Memory B cell (primary cell): ENCODE results near the gene PRKCD.

Experiments
- ATAC-seq: fragments of 150-1000 bp; cut with Tn5 transposase; 2 replicates; pipeline ENCODE4 v1.10.0; 2021; ENCODE audit warnings: low read depth, mild to moderate bottlenecking, moderate library complexity
- DNase-seq, 2 donors: peaks; one replicate each; pipeline ENCODE4 v3.0.0; 2022; ENCODE audit warnings: low spot score in 2 of 2
- H3K27ac Mint-ChIP-seq: one replicate; pipeline ENCODE4 v1.8.0; 2022; ENCODE audit warnings: mild to moderate bottlenecking, moderate library complexity, mixed read lengths
- H3K27me3 Mint-ChIP-seq: one replicate; pipeline ENCODE4 v1.8.0; 2022; ENCODE audit warnings: mixed read lengths
- H3K36me3 Mint-ChIP-seq: one replicate; pipeline ENCODE4 v1.8.0; 2022; ENCODE audit warnings: mild to moderate bottlenecking, mixed read lengths
- H3K4me1 Mint-ChIP-seq: one replicate; pipeline ENCODE4 v1.8.0; 2022; ENCODE audit warnings: mixed read lengths
- H3K4me3 Mint-ChIP-seq: one replicate; pipeline ENCODE4 v1.8.0; 2022; ENCODE audit warnings: mild to moderate bottlenecking, moderate library complexity, mixed read lengths
- H3K9me3 Mint-ChIP-seq: one replicate; pipeline ENCODE4 v1.8.0; 2022; ENCODE audit warnings: mixed read lengths

Gene PRKCD

GRCh38 chr3:53202331-53203015 is 41.5 kb downstream of the PRKCD start:
- no peak overlapping the region for H3K27ac Mint-ChIP-seq
- ATAC-seq = no peak
- H3K27me3 Mint-ChIP-seq = no peaks in the 10 kb centered on the region

GRCh38 chr3:53211706-53212702 is 51.0 kb downstream of the PRKCD start:
- DNase-seq = no peak
- ATAC-seq = no peak
- H3K4me3 Mint-ChIP-seq = no peak overlapping the region
- peaks cover 3% of the 10 kb centered on the region for H3K9me3 Mint-ChIP-seq
- no peaks in the 10 kb centered on the region for H3K4me1 Mint-ChIP-seq
- H3K27me3 Mint-ChIP-seq = no peaks in the 10 kb centered on the region
- peaks cover 8% of the 10 kb centered on the region for H3K36me3 Mint-ChIP-seq
- no peak overlapping the region for H3K27ac Mint-ChIP-seq

More at GRCh38 chr3:53202331-53203015, 41.5 kb downstream of the PRKCD start:
- no peaks in the 10 kb centered on the region for H3K4me1 Mint-ChIP-seq
- peaks cover 6% of the 10 kb centered on the region for H3K36me3 Mint-ChIP-seq
- H3K4me3 Mint-ChIP-seq = no peak overlapping the region
- H3K9me3 Mint-ChIP-seq = no peaks in the 10 kb centered on the region
- peak in 1 of 2 donors; percentile 8 for DNase-seq

GRCh38 chr3:53213276-53213675 is 52.3 kb downstream of the PRKCD start:
- H3K27ac Mint-ChIP-seq = no peak overlapping the region
- ATAC-seq = no peak
- H3K4me3 Mint-ChIP-seq = no peak overlapping the region
- no peak for DNase-seq
- H3K4me1 Mint-ChIP-seq = no peaks in the 10 kb centered on the region
- H3K36me3 Mint-ChIP-seq = peaks cover 4% of the 10 kb centered on the region
- H3K9me3 Mint-ChIP-seq = peaks cover 3% of the 10 kb centered on the region
- no peaks in the 10 kb centered on the region for H3K27me3 Mint-ChIP-seq

GRCh38 chr3:53215816-53216215 is 54.8 kb downstream of the PRKCD start:
- Mint-ChIP-seq H3K4me3 (no peak overlapping the region), H3K9me3 (no peaks in the 10 kb centered on the region), H3K27me3 (no peaks in the 10 kb centered on the region), H3K36me3 (peaks cover 1% of the 10 kb centered on the region), H3K27ac (no peak overlapping the region), H3K4me1 (no peaks in the 10 kb centered on the region)
- no peak for DNase-seq
- ATAC-seq = no peak

- no peak overlapping the region for H3K27ac Mint-ChIP-seq
- H3K4me1 Mint-ChIP-seq = no peaks in the 10 kb centered on the region
- DNase-seq (no peak), ATAC-seq (no peak)
- H3K9me3 Mint-ChIP-seq = no peaks in the 10 kb centered on the region
- H3K27me3 Mint-ChIP-seq = no peaks in the 10 kb centered on the region
- H3K36me3 Mint-ChIP-seq = peaks cover 3% of the 10 kb centered on the region
- no peak overlapping the region for H3K4me3 Mint-ChIP-seq
These were observed 55.7 kb downstream of the PRKCD start for GRCh38 chr3:53216723-53217122.

- no peaks in the 10 kb centered on the region for H3K4me1 Mint-ChIP-seq
- no peak overlapping the region for H3K27ac Mint-ChIP-seq
- H3K9me3 Mint-ChIP-seq = no peaks in the 10 kb centered on the region
- DNase-seq (no peak), ATAC-seq (no peak)
- no peak overlapping the region for H3K4me3 Mint-ChIP-seq
- peaks cover 3% of the 10 kb centered on the region for H3K36me3 Mint-ChIP-seq
- H3K27me3 Mint-ChIP-seq = no peaks in the 10 kb centered on the region
These were observed 56.2 kb downstream of the PRKCD start for GRCh38 chr3:53217175-53217574.

GRCh38 chr3:53218131-53218530 is 57.1 kb downstream of the PRKCD start:
- ATAC-seq (no peak), DNase-seq (no peak)
- Mint-ChIP-seq H3K9me3 (no peaks in the 10 kb centered on the region), H3K4me3 (no peak overlapping the region), H3K36me3 (peaks cover 3% of the 10 kb centered on the region), H3K27ac (no peak overlapping the region), H3K4me1 (no peaks in the 10 kb centered on the region), H3K27me3 (no peaks in the 10 kb centered on the region)

- H3K27ac Mint-ChIP-seq = no peak overlapping the region
- no peaks in the 10 kb centered on the region for H3K27me3 Mint-ChIP-seq
- DNase-seq = peak; percentile 69 to 76
- no peak overlapping the region for H3K4me3 Mint-ChIP-seq
- H3K36me3 Mint-ChIP-seq = peaks cover 8% of the 10 kb centered on the region
- peak; percentile 95 for ATAC-seq
- H3K9me3 Mint-ChIP-seq = no peaks in the 10 kb centered on the region
- no peaks in the 10 kb centered on the region for H3K4me1 Mint-ChIP-seq
These were observed 59.0 kb downstream of the PRKCD start for GRCh38 chr3:53219895-53220483.

GRCh38 chr3:53221345-53221744 is 60.3 kb downstream of the PRKCD start:
- peaks cover 8% of the 10 kb centered on the region for H3K36me3 Mint-ChIP-seq
- DNase-seq (no peak), ATAC-seq (no peak)
- no peaks in the 10 kb centered on the region for H3K4me1 Mint-ChIP-seq
- no peaks in the 10 kb centered on the region for H3K9me3 Mint-ChIP-seq
- no peaks in the 10 kb centered on the region for H3K27me3 Mint-ChIP-seq
- peak overlapping the region; percentile 20 for H3K27ac Mint-ChIP-seq
- no peak overlapping the region for H3K4me3 Mint-ChIP-seq

GRCh38 chr3:53221827-53222182 is 60.8 kb downstream of the PRKCD start:
- H3K27me3 Mint-ChIP-seq = no peaks in the 10 kb centered on the region
- no peaks in the 10 kb centered on the region for H3K4me1 Mint-ChIP-seq
- no peak for DNase-seq
- peak overlapping the region; percentile 20 for H3K27ac Mint-ChIP-seq
- ATAC-seq = no peak
- H3K4me3 Mint-ChIP-seq = no peak overlapping the region
- H3K9me3 Mint-ChIP-seq = no peaks in the 10 kb centered on the region
- peaks cover 11% of the 10 kb centered on the region for H3K36me3 Mint-ChIP-seq

GRCh38 chr3:53222183-53222901 is 61.3 kb downstream of the PRKCD start:
- Mint-ChIP-seq H3K27me3 (no peaks in the 10 kb centered on the region), H3K36me3 (peaks cover 14% of the 10 kb centered on the region), H3K27ac (peak overlapping the region; percentile 20), H3K4me1 (no peaks in the 10 kb centered on the region), H3K9me3 (no peaks in the 10 kb centered on the region), H3K4me3 (no peak overlapping the region)
- DNase-seq = no peak
- ATAC-seq = no peak

- Mint-ChIP-seq H3K27ac (no peak overlapping the region), H3K4me3 (no peak overlapping the region), H3K4me1 (no peaks in the 10 kb centered on the region), H3K9me3 (no peaks in the 10 kb centered on the region), H3K36me3 (peaks cover 17% of the 10 kb centered on the region), H3K27me3 (no peaks in the 10 kb centered on the region)
- DNase-seq (no peak), ATAC-seq (no peak)
These were observed 62.0 kb downstream of the PRKCD start for GRCh38 chr3:53223025-53223424.

- DNase-seq (no peak), ATAC-seq (no peak)
- no peak overlapping the region for H3K4me3 Mint-ChIP-seq
- H3K9me3 Mint-ChIP-seq = no peaks in the 10 kb centered on the region
- H3K36me3 Mint-ChIP-seq = peaks cover 17% of the 10 kb centered on the region
- H3K4me1 Mint-ChIP-seq = no peaks in the 10 kb centered on the region
- no peaks in the 10 kb centered on the region for H3K27me3 Mint-ChIP-seq
- H3K27ac Mint-ChIP-seq = no peak overlapping the region
These were observed 62.5 kb downstream of the PRKCD start for GRCh38 chr3:53223541-53223966.

- H3K36me3 Mint-ChIP-seq = peaks cover 17% of the 10 kb centered on the region
- no peak overlapping the region for H3K27ac Mint-ChIP-seq
- no peaks in the 10 kb centered on the region for H3K27me3 Mint-ChIP-seq
- DNase-seq = no peak
- no peaks in the 10 kb centered on the region for H3K4me1 Mint-ChIP-seq
- H3K4me3 Mint-ChIP-seq = no peak overlapping the region
- H3K9me3 Mint-ChIP-seq = no peaks in the 10 kb centered on the region
- ATAC-seq = no peak
These were observed 63.0 kb downstream of the PRKCD start for GRCh38 chr3:53224026-53224425.
